Activated CD4-positive, CD25-positive, alpha-beta regulatory T cell treated with anti-CD3 and anti-CD28 coated beads, Interleukin-2, amount 50 U/mL, for 24 hours (primary cell): Measurements from ENCODE around the gene TNRC18.
"Not testable (repeated sequence)": the region's sequence is repeated elsewhere in the genome, so short reads cannot be mapped to it uniquely, and the experiment has no call there.

Experiments used
- ATAC-seq, 2 donors: fragments of 150-1000 bp; cut with Tn5 transposase; one replicate each; pipeline ENCODE4 v1.10.0; 2021; ENCODE audit warnings: mild to moderate bottlenecking in 1 of 2, moderate library complexity in 1 of 2

The TNRC18 gene

DNA sequence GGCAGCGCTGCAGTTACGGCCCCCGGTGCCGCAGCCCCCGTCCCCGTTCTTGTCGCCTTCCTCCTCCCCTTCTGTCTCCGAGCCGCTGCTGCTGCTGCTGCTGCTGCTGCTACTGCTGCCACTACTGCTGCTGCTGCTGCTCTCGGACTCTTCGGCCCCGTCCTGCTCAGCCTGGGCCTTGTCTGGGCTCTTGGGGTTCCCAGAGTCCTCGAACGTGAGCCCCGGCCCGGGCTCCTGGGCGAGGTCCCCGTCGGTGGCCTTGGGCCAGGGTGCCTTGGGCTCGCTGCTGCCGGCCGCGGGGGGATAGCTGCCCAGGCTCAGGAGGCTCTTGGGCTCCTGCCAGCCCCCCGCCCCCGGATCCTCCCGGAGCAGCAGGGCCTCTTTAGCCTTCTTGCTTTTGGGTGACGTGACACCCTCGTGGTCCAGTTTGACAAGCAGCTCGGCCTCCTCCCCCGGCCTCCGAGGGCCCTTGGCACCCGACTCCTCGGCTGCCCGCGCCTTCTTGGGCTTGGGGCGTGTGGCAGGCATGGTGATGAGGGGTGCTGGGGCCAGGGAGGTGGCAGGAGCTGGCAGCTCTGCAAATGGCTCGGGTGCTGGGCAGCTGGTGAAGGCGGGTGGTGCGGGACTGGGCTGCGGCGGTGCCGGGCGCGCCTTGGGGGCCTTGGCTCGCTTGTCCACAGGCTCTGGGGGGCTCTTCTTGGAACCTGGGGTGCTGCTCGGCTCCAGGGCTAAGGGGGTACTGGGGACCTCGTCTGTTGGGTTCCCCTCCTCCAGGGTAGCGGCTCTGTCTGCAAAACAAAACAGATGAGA lies 110.4 kb downstream of the TNRC18 start:
- ATAC-seq: not testable (repeated sequence)

DNA sequence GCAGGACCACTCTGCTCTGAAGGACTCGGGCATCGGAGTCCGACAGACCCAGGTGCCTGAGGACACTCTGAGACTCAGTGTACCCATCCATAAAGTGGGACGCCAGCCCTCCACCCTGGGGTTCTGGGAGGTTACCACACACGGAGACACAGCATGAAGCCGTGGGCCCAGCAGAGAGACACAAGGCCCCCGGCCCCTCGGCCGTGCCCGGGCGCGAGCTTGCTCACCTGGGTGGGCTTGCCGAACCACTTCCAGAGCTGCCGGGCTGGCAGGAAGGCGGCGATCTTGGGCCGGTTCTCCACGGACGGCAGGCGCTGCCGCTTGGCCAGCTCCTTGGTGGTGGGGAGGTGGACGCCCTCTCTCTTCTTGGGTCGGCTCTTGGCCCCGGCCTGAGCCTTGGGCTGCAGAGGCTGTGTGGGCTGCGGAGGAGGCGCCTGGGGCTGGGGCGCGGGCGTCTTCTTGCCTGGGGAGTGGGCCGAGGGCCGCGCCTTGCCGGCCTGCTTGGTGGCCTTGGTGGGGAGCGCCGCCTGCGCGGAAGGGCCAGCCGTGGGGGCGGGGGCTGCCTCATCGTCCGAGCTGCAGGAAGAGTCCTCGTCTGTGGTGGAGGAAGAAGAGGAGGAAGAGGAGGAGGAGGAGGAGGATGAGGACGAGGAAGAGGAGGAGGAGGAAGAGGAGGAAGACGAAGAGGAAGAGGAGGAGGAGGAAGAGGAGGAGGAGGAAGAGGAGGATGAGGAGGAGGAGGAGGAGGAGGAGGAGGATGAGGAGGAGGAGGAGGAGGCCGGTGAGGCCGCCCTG lies 111.2 kb downstream of the TNRC18 start:
- ATAC-seq: not testable (repeated sequence)

DNA sequence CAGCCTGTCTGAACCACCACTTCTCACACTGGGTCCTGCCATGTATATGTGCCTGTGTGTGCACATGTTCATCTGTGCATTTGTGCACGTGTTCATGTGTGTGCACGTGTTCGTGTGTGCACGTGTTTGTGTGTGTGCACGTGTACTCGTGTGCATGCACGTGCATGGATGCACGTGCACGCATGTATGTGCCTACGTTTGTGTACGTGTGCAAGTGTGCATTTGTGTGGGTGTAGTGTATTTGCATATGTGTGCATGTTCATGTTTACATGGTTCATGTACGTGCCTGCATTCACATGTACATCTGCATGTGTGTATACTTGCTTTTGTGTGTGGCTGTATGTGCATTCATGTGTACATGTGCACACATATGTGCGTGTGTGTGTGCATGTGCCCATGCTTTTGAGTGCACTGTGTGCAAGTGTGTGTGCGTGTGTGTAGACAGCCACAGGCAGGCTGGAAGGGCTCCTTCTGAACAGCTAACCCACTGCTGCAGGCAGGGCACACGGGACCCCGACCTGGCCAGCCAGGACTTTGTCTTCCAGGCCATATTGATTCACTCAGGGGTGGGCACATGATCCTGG lies 112.7 kb downstream of the TNRC18 start:
- no peak for ATAC-seq

DNA sequence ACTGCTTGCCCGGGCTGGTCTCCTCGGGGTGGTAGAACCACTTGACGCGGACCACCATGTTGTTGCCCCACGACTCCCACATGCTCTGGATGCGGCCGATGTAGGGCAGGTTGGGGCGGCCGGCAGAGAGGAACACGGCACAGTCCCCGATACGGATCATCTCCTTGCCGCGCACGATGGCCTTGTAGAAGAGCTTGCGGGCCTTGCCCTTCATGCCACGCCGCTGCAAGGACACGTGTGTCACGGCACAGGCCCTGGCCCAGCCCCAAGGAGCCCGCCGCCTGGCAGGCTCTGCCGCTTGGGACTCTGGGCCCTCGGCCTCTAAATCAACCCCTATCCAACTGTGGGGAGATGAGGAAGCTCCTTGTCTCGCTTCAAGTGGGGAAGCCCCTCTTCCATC lies 114.5 kb downstream of the TNRC18 start:
- no peak for ATAC-seq

DNA sequence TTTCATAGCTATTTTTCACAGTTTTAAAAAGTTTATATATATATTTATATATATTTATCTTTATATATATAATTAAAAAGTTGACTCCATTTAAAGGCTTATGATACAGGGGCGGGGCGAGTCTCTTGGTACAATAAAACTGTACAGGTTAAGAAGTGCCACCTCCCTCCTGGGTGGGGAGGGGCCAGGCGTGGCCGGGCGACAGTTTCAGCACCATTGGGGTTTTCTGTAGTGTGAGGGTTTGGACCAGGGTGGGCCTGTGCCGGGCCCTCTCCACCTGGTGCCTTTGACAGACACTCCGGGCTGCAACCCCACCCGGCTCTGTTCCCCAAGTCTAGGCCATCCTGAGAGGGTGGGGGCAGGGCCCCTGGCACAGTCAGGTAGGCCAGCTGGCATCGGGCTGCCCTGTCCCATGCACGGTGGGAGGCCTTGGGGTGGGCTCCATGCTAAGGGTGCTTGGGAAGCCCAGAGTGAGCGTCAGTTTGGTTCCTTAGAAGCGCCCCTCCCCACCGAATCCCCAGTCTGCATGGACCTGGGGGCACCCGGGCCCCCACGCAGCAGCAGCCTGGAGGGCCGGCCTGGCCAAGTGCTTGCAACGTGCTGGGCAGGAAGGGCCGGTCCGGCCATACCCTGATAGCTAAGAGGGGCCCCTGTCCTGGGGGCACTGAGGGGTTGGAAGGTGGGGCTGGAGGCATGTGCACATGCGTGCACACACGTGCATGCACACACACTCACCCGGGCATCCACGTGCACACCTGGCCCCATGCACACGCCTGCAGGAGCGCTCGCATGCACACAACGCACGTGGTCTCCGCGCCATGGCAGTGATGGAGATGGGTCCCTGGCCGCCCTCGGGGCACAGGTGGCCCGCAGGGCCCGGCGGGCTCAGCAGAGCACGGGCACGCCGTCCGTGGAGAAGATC lies 116.2 kb downstream of the TNRC18 start:
- ATAC-seq: not testable (repeated sequence)

DNA sequence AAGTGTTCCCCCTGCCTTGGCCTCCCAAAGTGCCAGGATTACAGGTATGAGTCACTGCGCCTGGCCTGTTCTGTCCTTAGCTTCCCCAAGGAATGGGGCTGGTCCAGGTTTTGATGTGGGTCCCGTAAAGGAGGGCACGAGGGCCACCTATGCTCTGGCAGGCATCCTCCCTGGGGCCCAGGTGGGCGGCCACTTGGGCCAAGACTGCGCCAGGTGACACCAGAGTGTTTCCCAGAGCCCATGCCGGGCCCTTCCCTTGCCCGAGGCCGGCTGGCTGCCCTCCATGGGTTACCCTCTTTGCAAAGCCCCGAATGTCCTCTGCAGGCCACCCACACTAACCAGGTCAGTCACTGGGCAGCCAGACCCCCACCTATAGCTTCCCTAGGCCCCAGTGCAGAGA lies 118.6 kb downstream of the TNRC18 start:
- not testable (repeated sequence) for ATAC-seq

DNA sequence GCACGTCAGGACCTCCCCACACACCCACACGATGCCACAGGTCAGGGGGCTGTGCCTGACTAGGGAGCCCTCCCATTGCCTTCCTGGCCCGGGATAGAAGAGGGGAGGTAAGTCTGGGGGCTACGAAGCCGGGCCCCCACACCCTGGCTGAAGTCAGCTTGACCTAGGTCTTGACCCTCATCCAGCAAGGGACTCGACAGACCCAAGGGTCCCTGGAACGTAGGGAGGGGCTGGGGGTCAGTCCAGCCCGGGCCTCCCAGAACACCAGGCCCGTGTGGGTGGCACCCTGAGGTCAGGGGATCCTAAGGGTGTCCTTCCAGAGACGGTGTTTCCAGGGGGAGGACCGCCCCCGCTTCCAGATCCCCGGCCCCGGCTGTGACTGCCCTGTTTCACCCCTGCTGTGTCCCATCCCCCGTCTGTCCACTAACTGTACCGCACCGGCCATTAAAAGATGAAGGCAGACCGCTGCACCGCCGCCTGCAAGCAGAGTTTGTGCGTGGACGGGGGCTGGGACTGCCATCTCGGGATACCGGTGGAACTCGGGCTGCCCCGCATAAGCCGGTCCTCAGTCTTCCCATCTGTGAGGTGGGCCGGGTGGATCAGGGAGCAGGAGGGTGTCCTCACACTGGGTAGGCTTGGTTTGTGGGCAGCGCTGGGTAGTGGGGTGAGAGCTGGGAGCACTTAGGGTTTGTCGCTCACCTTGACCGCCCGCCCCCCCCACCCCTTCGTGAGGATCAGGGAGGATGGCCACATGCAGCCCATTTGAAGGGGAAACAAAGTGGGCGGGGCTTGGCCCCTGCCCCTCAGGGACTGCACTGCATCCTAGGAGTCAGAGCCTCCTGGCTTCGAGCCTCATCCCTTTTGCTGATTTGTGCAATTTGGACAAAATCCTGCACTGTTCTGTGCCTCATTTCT lies 119.8 kb downstream of the TNRC18 start:
- ATAC-seq: no peak

DNA sequence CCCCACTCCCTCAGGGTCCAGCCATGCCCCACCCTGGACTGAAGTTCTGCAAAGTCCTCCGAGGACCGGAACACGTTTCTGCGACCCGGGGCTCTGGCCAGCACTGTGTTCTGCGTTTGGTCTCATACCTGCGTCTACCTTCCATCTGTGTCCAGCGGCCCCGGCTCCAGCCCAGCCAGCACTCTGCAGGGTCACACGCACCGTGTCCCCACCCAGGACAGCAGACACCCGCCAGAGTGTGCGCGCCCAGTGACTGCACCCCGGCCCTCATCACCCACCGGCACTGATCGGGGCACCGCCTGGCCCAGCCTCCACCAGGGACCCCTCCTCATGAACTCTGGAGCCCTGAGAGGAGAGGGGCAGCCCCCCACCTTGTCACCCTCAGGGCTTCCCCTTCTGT lies 120.6 kb downstream of the TNRC18 start:
- ATAC-seq: no peak

DNA sequence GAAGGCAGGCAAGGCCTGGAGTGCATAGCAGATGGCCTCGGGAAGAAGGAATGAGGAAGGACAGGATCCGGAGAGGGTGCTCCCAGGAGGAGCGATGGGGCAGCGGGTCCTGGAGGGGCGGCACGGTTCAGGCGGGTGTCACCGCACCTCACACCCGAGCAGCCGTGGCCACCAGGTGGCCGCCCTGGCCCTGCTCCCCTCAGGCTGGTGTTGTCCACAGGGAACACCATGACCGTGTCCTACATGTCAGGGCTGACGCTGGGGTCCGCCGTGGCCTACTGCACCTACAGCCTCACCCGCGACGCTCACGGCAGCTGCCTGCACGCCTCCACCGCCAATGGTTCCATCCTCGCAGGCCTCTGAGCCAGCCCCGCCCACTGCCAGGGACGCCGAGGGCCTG lies 121.1 kb downstream of the TNRC18 start:
- ATAC-seq: no peak

DNA sequence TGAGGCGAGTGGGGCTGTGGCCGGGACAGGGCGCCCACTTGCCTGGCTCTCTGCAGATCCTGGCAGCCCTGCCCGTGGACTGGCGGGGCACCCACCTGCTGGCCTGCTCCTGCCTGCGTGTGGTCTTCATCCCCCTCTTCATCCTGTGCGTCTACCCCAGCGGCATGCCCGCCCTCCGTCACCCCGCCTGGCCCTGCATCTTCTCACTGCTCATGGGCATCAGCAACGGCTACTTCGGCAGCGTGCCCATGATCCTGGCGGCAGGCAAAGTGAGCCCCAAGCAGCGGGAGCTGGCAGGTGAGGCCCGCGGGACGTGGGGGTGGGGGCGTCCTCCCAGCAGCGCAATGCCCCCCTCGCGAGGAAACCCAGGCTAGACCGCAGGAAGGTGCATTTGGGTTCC lies 123.3 kb downstream of the TNRC18 start:
- ATAC-seq: no peak

DNA sequence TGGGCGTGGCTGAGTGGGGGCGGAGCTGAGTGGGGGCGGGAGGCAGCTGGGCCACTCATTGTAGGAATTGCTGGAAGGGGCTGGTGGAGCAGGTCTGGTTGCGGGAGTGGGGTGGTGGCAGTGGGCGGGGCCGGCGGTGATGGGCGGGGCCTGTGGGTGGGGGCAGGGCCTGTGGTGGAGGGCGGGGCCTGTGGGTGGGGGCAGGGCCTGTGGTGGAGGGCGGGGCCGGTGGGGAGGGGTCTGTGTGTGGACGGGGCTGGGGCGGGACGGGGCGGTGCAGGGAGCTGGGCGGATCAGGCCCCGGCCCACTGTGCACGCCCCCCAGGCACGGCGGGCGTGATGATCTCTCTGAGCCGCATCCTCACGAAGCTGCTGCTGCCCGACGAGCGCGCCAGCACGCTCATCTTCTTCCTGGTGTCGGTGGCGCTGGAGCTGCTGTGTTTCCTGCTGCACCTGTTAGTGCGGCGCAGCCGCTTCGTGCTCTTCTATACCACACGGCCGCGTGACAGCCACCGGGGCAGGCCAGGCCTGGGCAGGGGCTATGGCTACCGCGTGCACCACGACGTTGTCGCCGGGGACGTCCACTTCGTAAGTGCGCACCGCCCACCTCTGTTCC lies 126.9 kb downstream of the TNRC18 start:
- peak; percentile 74 to 80 for ATAC-seq

DNA sequence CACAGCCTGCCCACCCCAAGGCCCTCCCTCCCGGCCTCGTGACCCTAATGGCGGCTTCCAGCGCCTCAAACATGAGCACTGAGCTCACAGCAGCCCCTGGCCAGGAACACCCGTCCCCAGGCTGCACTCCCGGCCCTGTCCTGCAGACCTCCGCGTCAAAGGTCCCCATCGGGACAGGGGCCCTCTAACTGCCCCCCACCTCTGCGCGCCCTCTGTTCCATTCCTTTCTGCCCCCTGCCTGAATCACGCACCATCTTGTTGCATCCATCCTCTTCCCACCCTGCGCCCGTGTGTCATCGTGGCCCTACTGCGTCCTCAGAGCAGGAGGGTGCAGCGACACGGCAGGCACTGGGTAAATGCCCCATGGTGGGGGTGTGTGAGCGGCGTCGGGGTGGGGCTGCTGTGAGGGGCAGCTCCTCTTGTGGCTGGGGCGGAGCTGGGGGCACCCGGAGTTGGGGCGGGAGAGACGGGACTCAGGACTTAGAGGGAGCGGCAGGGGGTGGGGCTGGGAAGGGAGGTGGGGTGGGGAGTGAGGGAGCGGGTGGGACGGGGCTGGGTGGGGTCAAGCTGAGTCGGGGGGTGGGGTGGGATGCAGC lies 127.5 kb downstream of the TNRC18 start:
- no peak for ATAC-seq

DNA sequence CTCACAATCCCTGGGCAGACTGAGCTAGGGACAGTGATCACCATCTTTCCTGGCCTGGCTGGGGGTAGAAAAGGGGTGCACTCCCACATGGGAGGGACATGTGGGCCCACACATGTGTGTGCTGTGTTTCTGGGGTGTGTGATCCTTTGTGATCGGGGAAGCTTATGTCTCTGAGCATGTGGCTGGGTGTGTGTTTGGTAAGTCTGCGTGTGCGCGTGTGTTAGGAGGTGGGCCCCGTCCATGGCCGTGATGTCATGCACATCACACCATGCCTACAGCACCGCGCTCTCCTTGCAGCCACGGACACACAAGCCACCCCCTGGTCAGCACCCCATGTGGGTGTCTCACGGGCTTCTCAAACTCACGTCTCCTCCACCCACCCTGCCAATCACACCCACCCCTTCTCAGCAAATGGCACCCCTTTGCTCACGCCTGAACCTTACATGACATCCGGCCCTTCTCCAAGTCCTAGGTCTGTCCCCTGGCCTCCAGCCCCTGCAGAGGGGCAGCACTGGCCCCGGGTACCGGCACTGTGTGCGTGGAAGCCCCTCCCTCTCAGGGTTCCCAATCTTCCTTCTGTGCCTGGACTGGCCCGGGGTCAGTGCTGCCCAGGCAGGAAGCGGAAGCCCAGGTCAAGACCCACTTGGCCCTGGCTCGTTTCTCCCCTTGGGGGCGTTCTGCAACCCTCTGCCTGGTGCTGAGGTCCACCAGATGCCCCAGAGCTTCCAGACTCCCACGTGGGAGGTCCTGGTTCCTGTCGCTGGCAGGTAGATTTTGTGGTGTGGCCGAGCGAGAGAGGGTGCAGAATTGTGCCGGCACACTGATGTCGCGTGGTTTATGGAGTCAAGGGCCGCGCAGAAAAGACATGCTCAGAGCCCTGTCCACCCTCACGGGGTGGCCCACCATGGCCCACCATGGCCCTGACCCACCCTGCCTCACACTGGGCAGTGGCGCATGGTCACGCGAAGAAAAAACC lies 128.3 kb downstream of the TNRC18 start:
- no peak for ATAC-seq

DNA sequence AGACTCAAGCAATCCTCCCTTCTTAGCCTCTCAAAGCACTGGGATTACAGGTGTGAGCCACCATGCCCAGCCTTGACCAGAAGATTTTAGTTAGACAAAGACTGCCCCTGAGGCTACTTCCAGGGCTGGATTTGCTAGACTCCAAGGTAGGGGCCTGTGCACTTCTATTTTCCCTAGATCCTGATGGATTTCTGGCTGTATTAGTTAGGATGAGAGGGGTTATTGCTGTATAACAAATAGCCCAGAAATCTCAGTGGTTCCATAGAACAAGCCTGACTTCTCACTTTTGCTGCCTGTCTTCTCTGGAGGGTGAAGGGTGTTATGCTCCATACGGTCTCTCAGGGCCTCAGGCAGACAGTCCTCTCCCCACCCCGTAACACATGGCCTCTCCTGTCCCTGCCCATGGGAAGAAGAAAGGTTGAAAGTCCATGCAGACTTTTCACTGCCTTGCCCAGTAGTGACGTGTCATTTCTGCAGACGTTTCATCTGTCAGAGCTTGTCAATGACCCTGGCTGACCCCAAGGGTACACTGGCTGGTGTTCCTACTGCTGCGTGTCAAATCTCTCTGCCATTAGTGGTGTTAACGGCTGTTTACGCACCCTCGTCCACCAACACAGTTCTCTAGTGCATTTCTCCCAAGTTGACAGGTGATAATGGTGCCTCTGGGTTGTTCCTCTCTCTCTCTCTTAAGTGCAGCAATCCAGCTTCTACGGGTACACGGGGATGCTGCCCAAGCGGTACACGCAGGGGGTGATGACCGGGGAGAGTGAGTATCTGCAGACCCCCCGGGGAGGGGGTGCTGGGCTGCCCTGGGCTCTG lies 129.3 kb downstream of the TNRC18 start:
- ATAC-seq: no peak

DNA sequence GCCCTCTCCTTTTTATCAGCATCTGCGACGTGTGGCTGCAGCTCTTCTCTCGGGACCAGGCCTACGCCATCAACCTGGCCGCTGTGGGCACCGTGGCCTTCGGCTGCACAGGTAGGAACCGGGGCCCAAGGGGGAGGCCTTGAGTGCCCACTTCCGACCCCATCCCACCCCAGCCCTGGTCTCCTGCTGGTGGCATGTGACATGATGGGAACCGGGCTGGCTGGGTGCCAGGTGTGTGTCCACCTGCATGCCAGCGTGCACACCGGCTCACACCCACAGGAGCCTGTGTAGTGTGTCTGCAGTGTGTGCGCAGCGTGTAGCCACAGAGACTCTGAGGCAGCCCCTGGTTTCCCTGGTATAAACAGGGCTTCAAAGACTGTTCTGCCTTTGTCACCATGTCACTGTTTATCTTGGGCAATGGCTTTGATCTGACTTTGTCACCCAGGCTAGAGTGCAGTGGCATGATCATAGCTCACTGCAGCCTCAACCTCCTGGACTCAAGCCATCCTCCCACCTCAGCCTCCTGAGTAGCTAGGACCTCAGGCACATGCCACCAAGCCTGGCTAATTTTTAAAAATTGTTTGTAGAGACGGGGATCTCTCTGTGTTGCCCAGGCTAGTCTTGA lies 131.8 kb downstream of the TNRC18 start:
- not testable (repeated sequence) for ATAC-seq

DNA sequence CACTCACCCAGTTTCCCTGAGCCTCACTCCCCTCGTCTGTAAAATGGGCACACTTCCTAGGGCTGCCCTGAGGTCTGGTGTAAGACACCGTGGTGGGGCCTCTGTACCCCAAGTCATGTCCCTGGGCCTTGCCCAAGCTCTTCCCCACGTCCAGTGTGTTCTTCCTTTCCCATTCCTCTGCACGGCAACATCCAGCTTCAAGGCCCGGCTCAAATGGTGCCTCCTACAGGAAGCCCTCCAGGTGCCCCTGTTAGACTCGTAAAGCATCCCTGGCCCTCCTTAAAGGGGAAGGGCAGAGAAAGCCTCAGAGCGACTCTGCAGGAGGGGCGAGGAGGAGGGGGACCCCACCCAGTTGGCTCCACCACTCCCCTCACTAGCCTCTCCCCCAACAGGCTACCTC lies 132.3 kb downstream of the TNRC18 start:
- ATAC-seq: no peak

DNA sequence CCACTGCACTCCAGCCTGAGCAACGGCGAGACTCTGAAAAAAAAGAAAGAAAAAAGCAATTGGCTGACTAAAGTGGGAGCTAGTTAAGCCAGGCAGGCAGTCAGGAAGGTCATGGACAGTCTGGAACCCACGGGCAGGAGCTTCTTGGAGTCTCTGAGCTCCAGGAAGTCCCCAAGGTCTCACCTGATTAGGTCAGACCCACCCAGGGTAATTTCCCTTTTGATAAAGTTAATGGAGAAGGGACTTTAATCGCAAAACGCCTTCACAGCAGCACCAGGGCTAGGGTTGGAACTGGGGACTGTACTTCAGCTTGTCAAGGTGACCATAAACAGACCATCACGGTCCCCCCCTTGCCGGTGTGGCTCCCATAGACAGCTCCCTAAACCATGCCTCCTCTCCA lies 134.3 kb downstream of the TNRC18 start:
- no peak for ATAC-seq

DNA sequence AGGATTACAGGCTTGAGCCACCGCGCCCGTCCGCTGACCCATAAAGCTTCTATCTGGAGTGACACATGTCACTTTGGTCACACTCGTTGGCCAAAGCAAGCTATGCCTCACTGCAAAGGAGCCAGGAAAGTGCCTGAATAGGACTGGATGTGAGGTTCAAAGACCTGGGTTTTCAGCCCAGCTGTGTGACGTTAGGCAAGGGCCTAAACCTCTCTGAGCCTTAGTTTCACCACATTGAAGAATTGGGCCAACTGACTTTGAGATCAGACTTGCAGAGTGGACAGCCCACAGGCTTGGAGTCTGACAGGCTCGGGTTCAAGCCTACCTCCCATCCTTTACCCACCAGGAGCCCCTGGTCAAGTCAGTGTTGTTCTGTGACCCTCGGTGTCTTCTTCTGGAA lies 135.1 kb downstream of the TNRC18 start:
- not testable (repeated sequence) for ATAC-seq
